ENCODE measurements around the gene FRMD4A.

GRCh38 chr10:14116021-14116420 lies 214.7 kb downstream of the FRMD4A start:
- no peak for TF ChIP-seq POLR2A (IDR thresholded peaks at IDR 0.05; ENCODE audit: low read depth, low read length)
- TF ChIP-seq TAF1 (IDR thresholded peaks at IDR 0.05; ENCODE audit: low read depth, low read length) = no peak
